ENCODE data around the gene AGAP1.

DNA sequence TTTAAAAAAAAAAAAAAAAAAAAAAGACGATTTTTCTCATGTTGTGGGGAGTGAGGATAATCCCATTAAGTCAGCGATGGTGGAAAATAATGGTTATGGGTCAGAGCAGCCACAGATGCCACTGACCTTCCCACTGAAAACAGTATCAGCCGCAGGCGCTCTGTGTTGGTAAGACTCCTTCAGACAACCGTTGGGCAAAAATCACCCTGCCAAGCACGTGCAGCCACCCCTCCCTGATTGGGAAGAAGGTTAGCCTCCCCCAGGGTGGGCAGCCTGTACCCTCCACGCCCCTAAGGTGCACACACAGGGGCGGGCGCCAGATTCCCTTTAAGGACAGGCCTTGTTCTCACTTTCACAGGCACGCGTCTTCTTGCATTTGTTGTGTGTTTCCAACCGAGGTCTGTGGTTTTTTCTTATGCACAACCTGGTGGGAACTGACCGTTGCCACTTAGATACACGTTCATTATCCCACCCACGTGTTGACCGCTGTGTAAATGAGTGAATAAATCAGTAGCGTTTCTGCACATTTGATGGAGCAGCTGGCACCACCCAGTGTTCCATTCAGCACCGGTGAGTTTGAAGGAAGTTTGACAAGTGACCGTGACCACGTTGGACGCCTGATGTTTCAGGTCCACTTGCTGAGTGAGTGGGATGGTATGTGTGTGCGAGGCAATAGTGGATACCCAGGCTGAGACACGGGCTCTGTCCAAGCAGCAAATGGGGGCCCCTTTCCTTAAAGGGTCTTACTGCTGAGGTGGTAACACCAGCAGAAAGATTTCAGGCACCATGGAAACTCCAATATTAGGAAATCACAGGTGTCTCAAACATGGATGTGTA lies 476.6 kb downstream of the AGAP1 start:
- no peak for TF ChIP-seq SIN3A (IDR thresholded peaks at IDR 0.05; ENCODE audit: borderline replicate concordance, insufficient read depth, low read length)
- TF ChIP-seq, protein P1, sequence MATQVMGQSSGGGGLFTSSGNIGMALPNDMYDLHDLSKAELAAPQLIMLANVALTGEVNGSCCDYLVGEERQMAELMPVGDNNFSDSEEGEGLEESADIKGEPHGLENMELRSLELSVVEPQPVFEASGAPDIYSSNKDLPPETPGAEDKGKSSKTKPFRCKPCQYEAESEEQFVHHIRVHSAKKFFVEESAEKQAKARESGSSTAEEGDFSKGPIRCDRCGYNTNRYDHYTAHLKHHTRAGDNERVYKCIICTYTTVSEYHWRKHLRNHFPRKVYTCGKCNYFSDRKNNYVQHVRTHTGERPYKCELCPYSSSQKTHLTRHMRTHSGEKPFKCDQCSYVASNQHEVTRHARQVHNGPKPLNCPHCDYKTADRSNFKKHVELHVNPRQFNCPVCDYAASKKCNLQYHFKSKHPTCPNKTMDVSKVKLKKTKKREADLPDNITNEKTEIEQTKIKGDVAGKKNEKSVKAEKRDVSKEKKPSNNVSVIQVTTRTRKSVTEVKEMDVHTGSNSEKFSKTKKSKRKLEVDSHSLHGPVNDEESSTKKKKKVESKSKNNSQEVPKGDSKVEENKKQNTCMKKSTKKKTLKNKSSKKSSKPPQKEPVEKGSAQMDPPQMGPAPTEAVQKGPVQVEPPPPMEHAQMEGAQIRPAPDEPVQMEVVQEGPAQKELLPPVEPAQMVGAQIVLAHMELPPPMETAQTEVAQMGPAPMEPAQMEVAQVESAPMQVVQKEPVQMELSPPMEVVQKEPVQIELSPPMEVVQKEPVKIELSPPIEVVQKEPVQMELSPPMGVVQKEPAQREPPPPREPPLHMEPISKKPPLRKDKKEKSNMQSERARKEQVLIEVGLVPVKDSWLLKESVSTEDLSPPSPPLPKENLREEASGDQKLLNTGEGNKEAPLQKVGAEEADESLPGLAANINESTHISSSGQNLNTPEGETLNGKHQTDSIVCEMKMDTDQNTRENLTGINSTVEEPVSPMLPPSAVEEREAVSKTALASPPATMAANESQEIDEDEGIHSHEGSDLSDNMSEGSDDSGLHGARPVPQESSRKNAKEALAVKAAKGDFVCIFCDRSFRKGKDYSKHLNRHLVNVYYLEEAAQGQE (IDR thresholded peaks at IDR 0.05; ENCODE audit: insufficient read depth in 1 of 2, low read depth in 2 of 2, low read length in 2 of 2) = no peak
